Right lobe of liver (tissue), 6 donors: ENCODE measurements around the gene ARHGAP44. TPM values are rescaled to one million over a fixed set of nuclear protein-coding genes. Genes with fewer than 3 reads are reported as not detected.
A peak's percentile ranks its signal among the peaks of the same experiment; 100 is the strongest.

Source experiments
- ATAC-seq, 4 donors: fragments of 200-7000 bp; cut with Tn5 transposase; one replicate each; pipeline ENCODE4 v1.9.1; 2020; ENCODE audit warnings: mild to moderate bottlenecking in 4 of 4, moderate library complexity in 4 of 4
- DNase-seq, 3 donors: peaks; one replicate each; pipeline ENCODE4 v3.0.0-alpha.2; 2020
- H3K27ac ChIP-seq, 3 donors: fragments of 200-600 bp; one replicate each; pipeline ENCODE4 v1.8.0; 2022
- H3K27me3 ChIP-seq, 2 donors: fragments of 200-600 bp; one replicate each; pipeline ENCODE4 v1.8.0; 2022
- H3K36me3 ChIP-seq, 4 donors: fragments of 200-600 bp; sonication (generic) in 1 of 4; one replicate each; pipeline versions ENCODE4 v1.5.1 to v1.8.0; 2017 to 2022; ENCODE audit warnings: control low read depth in 1 of 4
- H3K4me1 ChIP-seq, 4 donors: fragments of 200-600 bp; sonication (generic) in 1 of 4; one replicate each; pipeline versions ENCODE4 v1.5.1 to v1.8.0; 2017 to 2022; ENCODE audit warnings: control low read depth in 1 of 4
- H3K4me3 ChIP-seq, 3 donors: fragments of 200-600 bp; one replicate each; pipeline ENCODE4 v1.8.0; 2022
- H3K9me3 ChIP-seq, 4 donors: fragments of 200-600 bp; sonication (generic) in 1 of 4; one replicate each; pipeline versions ENCODE4 v1.5.1 to v1.8.0; 2017 to 2022; ENCODE audit warnings: control low read depth in 1 of 4
- CTCF ChIP-seq, 4 donors: fragments of 200-600 bp in 3 of 4; fragments of 450-650 bp in 1 of 4; IDR thresholded peaks; one replicate each; pipeline versions ENCODE4 v1.5.1 to v1.8.0; 2016 to 2022; ENCODE audit warnings: antibody characterized with exemption in 4 of 4, mild to moderate bottlenecking in 2 of 4
- POLR2A ChIP-seq: fragments of 450-650 bp; IDR thresholded peaks from one replicate; pipeline ENCODE4 v1.6.1; 2017; ENCODE audit warnings: antibody characterized with exemption, mild to moderate bottlenecking
- WGBS: methylation state at CpG from one replicate; pipeline ENCODE4 v1.1.6; 2018; ENCODE audit warnings: low coverage, low lambda C conversion rate; ENCODE audit not compliant: insufficient coverage; ENCODE audit errors: missing lambda C conversion rate; 5-methylcytosine and 5-hydroxymethylcytosine counted together
- intact Hi-C, 2 donors: fragments of 100-400 bp; cut with DNase I; formaldehyde crosslinking; loops; one replicate each; pipeline versions ENCODE4 v1.11.2 to v1.14.1; 2022
- total RNA-seq, 6 experiments: library from RNA; depleted of rRNA in 2 of 6; stranded (reverse); fragments of >200 nt in 2 of 6; fragmentation: NEBNext Ultra II Directional in 3 of 6; extraction: Animal tissue kit (Norgen Biotek cat#: 25700) in 3 of 6; gene quantifications; one replicate each; pipeline versions ENCODE4 v1.1.0 to v1.2.4, GENCODE V29; 2016 to 2023
- donor health status: DM: no; HTN: yes; CAD: no.
- donor health status: DM: no; HTN: no; CAD: no.
- donor health status: DM: no; HTN: no; CAD: no.
- donor health status: DM: no; HTN: yes; CAD: no.
- donor health status: DM: no; HTN: yes; CAD: no.

Gene ARHGAP44
- total RNA-seq, 6 experiments from 2014 or later: 0.49 to 1.1 (median 0.63) TPM

- H3K27me3 ChIP-seq: no peaks in the 10 kb centered on the region
- no peak for DNase-seq
- intact Hi-C loops: no loop called here
- no peaks in the 10 kb centered on the region for H3K4me1 ChIP-seq
- H3K27ac ChIP-seq: no peak overlapping the region
- no peak overlapping the region for H3K4me3 ChIP-seq
- no peaks in the 10 kb centered on the region for H3K9me3 ChIP-seq
- TF ChIP-seq POLR2A: no peak
- no peak for TF ChIP-seq CTCF (IDR thresholded peaks at IDR 0.05)
- WGBS: 34% methylated on average over 2 of the region's 2 CpGs
- ATAC-seq: no peak
- H3K36me3 ChIP-seq: no peaks in the 10 kb centered on the region
Observed at GRCh38 chr17:13029340-13029739, 240.0 kb downstream of the ARHGAP44 start.

GRCh38 chr17:13030056-13030455, 240.8 kb downstream of the ARHGAP44 start:
- Histone ChIP-seq H3K4me1 (no peaks in the 10 kb centered on the region), H3K27me3 (no peaks in the 10 kb centered on the region), H3K4me3 (no peak overlapping the region), H3K36me3 (no peaks in the 10 kb centered on the region), H3K9me3 (no peaks in the 10 kb centered on the region), H3K27ac (no peak overlapping the region)
- DNase-seq: no peak
- intact Hi-C loops: no loop called here
- 0% methylated on average over 1 of the region's 1 CpG for WGBS
- no peak for ATAC-seq
- TF ChIP-seq POLR2A: no peak
- TF ChIP-seq CTCF (IDR thresholded peaks at IDR 0.05): no peak

- intact Hi-C loops: no loop called here
- ATAC-seq (peak; percentile 50 to 77 (median 54)), DNase-seq (no peak)
- peak; percentile 54 to 86 (median 82) for TF ChIP-seq CTCF (IDR thresholded peaks at IDR 0.05)
- no peak for TF ChIP-seq POLR2A
- Histone ChIP-seq H3K27me3 (no peaks in the 10 kb centered on the region), H3K4me3 (no peak overlapping the region), H3K4me1 (no peaks in the 10 kb centered on the region), H3K36me3 (no peaks in the 10 kb centered on the region), H3K27ac (no peak overlapping the region), H3K9me3 (no peaks in the 10 kb centered on the region)
- whole genome bisulfite sequencing: 29% methylated on average over 7 of the region's 11 CpGs
Observed at GRCh38 chr17:13030459-13031300, 241.4 kb downstream of the ARHGAP44 start.

- Histone ChIP-seq H3K27me3 (no peaks in the 10 kb centered on the region), H3K36me3 (no peaks in the 10 kb centered on the region), H3K9me3 (no peaks in the 10 kb centered on the region), H3K4me3 (no peak overlapping the region), H3K4me1 (no peaks in the 10 kb centered on the region), H3K27ac (no peak overlapping the region)
- DNase-seq (no peak), ATAC-seq (peak; percentile 79 to 89 (median 86))
- peak; percentile 50 to 89 (median 84) for TF ChIP-seq CTCF (IDR thresholded peaks at IDR 0.05)
- no peak for TF ChIP-seq POLR2A
- WGBS: 37% methylated on average over 16 of the region's 16 CpGs
- intact Hi-C loops: no loop called here
Observed at GRCh38 chr17:13031718-13032350, 242.5 kb downstream of the ARHGAP44 start.
